ENCODE data around the gene PTX4.

PTX4 gene

DNA sequence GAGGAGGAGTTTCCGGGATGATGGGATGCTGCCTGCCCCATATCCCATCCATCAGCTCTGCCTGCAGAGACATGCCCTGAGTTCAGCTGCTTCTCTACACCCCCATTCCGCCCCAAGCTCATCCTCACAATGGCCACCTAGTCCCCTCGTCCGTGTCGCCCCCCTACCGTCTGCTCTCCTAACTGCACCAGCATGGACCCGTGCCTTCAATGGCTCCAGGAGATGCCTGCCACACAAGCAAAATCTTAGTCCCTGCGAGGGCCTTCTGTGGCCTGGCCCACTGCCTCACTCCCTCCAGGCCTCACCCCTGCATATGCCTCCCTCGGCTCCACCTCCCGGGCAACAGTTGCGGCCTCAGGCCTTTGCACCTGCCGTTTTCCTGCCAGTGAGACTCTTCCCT, 2.6 kb upstream of the PTX4 start:
- Histone ChIP-seq H3K79me2 (ENCODE audit: insufficient read depth, low read length) (peaks cover 23% of the 10 kb centered on the region), H3K36me3 (ENCODE audit: insufficient read depth, low read length) (no peaks in the 10 kb centered on the region), H4K20me1 (ENCODE audit: insufficient read depth, low read length, poor library complexity, severe bottlenecking) (no peaks in the 10 kb centered on the region), H3K9me2 (replicated peaks; ENCODE audit: low read depth, low read length) (no peaks in the 10 kb centered on the region), H3K9me3 (ENCODE audit: insufficient read depth, low read depth, low read length) (no peaks in the 10 kb centered on the region), H2AFZ (ENCODE audit: low read length) (no peak overlapping the region), H3K4me2 (ENCODE audit: low read depth, low read length, poor library complexity, severe bottlenecking) (no peak overlapping the region), H3K27me3 (ENCODE audit: insufficient read depth, low read length, poor library complexity, severe bottlenecking) (no peaks in the 10 kb centered on the region), H3K4me3 (ENCODE audit: low read length, poor library complexity, severe bottlenecking) (no peak overlapping the region), H3F3A (ENCODE audit: low read depth) (no peaks in the 10 kb centered on the region), H3K4me1 (ENCODE audit: insufficient read depth, low read length, poor library complexity, severe bottlenecking) (peaks cover 5% of the 10 kb centered on the region), H3K9ac (ENCODE audit: low read depth, low read length, poor library complexity, severe bottlenecking) (no peak overlapping the region)
- TF ChIP-seq EZH2phosphoT487 (IDR thresholded peaks at IDR 0.05; ENCODE audit: borderline replicate concordance) = no peak
- TF ChIP-seq, protein P1, sequence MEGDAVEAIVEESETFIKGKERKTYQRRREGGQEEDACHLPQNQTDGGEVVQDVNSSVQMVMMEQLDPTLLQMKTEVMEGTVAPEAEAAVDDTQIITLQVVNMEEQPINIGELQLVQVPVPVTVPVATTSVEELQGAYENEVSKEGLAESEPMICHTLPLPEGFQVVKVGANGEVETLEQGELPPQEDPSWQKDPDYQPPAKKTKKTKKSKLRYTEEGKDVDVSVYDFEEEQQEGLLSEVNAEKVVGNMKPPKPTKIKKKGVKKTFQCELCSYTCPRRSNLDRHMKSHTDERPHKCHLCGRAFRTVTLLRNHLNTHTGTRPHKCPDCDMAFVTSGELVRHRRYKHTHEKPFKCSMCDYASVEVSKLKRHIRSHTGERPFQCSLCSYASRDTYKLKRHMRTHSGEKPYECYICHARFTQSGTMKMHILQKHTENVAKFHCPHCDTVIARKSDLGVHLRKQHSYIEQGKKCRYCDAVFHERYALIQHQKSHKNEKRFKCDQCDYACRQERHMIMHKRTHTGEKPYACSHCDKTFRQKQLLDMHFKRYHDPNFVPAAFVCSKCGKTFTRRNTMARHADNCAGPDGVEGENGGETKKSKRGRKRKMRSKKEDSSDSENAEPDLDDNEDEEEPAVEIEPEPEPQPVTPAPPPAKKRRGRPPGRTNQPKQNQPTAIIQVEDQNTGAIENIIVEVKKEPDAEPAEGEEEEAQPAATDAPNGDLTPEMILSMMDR (conservative IDR thresholded peaks at IDR 0.05; ENCODE audit: low read length) = no peak

DNA sequence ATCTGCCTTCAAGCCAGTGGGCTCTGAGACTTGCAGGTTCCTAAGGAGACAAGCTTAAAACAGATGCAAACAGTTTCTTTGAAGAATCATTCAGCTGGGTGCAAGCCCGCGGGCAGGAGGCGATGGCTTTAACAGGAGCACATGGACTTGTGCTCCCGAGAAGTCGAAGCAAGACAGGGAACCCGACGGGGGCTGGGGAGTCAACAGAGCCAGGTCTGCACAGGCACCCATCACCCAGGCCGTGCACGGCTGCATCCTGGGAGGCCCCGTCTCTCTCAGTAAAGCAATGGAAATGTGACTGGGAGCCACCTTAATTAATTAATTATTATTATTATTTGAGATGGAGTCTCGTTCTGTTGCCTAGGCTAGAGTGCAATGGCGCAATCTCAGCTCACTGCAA, 333 bp upstream of the PTX4 start:
- TF ChIP-seq, protein P1 (conservative IDR thresholded peaks at IDR 0.05; ENCODE audit: low read length) = no peak
- no peak for TF ChIP-seq EZH2phosphoT487 (IDR thresholded peaks at IDR 0.05; ENCODE audit: borderline replicate concordance)

DNA sequence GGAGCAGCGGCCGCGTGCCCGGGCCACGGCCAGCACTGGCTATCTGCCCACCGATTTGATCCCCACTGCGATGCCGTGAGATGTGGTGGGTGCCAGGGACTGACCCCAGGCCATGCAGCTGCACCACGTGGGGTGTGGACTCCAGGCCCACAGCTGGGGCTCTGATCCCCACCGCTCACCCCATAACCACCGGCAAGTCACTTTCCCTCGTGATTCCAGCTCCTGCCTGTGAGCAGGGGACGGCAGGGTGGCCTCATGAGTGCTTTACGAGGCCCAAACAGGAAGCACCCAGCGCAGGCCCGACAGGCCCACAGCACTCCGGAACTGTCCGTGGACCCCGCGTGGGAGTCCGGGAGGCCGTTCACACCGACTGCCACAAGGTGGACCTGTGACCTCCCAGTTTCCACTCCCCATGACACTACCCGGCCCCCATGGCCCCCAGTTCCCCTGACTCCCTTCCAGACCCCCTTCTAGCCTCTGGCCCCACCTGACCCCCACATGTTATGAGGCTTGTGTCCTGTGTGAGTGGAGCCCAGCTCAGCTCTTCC, 616 bp downstream of the PTX4 start:
- Histone ChIP-seq H2AFZ (ENCODE audit: low read length) (no peak overlapping the region), H3K9ac (ENCODE audit: low read depth, low read length, poor library complexity, severe bottlenecking) (no peak overlapping the region), H3K4me3 (ENCODE audit: low read length, poor library complexity, severe bottlenecking) (no peak overlapping the region), H3F3A (ENCODE audit: low read depth) (no peaks in the 10 kb centered on the region), H3K79me2 (ENCODE audit: insufficient read depth, low read length) (no peaks in the 10 kb centered on the region), H3K36me3 (ENCODE audit: insufficient read depth, low read length) (no peaks in the 10 kb centered on the region), H4K20me1 (ENCODE audit: insufficient read depth, low read length, poor library complexity, severe bottlenecking) (no peaks in the 10 kb centered on the region), H3K9me3 (ENCODE audit: insufficient read depth, low read depth, low read length) (no peaks in the 10 kb centered on the region), H3K4me2 (ENCODE audit: low read depth, low read length, poor library complexity, severe bottlenecking) (no peak overlapping the region), H3K9me2 (replicated peaks; ENCODE audit: low read depth, low read length) (no peaks in the 10 kb centered on the region), H3K4me1 (ENCODE audit: insufficient read depth, low read length, poor library complexity, severe bottlenecking) (peaks cover 5% of the 10 kb centered on the region), H3K27me3 (ENCODE audit: insufficient read depth, low read length, poor library complexity, severe bottlenecking) (no peaks in the 10 kb centered on the region)
- TF ChIP-seq EZH2phosphoT487 (IDR thresholded peaks at IDR 0.05; ENCODE audit: borderline replicate concordance) = no peak
- TF ChIP-seq, protein P1 (conservative IDR thresholded peaks at IDR 0.05; ENCODE audit: low read length) = no peak

More for the DNA sequence above, 333 bp upstream of the PTX4 start:
- Histone ChIP-seq H2AFZ (ENCODE audit: low read length) (no peak overlapping the region), H3K9me3 (ENCODE audit: insufficient read depth, low read depth, low read length) (no peaks in the 10 kb centered on the region), H3F3A (ENCODE audit: low read depth) (no peaks in the 10 kb centered on the region), H3K4me3 (ENCODE audit: low read length, poor library complexity, severe bottlenecking) (no peak overlapping the region), H3K9ac (ENCODE audit: low read depth, low read length, poor library complexity, severe bottlenecking) (no peak overlapping the region), H3K4me2 (ENCODE audit: low read depth, low read length, poor library complexity, severe bottlenecking) (no peak overlapping the region), H3K27me3 (ENCODE audit: insufficient read depth, low read length, poor library complexity, severe bottlenecking) (no peaks in the 10 kb centered on the region), H3K4me1 (ENCODE audit: insufficient read depth, low read length, poor library complexity, severe bottlenecking) (peaks cover 5% of the 10 kb centered on the region), H3K36me3 (ENCODE audit: insufficient read depth, low read length) (no peaks in the 10 kb centered on the region), H3K9me2 (replicated peaks; ENCODE audit: low read depth, low read length) (no peaks in the 10 kb centered on the region), H4K20me1 (ENCODE audit: insufficient read depth, low read length, poor library complexity, severe bottlenecking) (no peaks in the 10 kb centered on the region), H3K79me2 (ENCODE audit: insufficient read depth, low read length) (peaks cover 7% of the 10 kb centered on the region; the same call in 1 of the 2 replicates)
